Measurements from ENCODE around the gene HIPK2. TPM values are rescaled to one million over a fixed set of nuclear protein-coding genes. Genes with fewer than 3 reads are reported as not detected.

The HIPK2 gene
- total RNA-seq, 1 donor from 2014 or later: 72.3 TPM

DNA sequence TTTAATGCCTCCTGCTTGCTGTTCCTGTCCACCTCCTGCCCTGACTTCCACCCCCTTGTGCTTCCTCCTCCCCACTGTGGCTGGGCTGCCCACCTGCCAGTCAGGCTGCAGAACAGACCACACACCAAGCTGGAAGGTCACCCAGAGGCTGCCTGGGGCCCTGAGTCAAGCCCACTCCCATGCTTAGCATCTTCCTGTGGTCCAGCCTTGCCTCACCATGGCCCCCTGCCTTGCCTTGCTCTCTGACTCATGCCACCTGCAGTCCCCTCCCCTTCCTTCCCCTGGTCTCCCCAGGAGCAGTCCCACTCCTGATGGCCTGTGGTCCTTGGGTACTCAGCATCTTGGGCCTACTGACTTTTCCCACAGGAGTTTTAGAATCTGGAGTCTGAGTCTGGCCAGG lies 252.0 kb downstream of the HIPK2 start:
- DNase-seq (ENCODE audit: low spot score): no peak
- no peak overlapping the region for H3K27ac Mint-ChIP-seq (ENCODE audit: unreplicated experiment)
- no peak overlapping the region for H3K4me3 Mint-ChIP-seq (ENCODE audit: unreplicated experiment)
- peaks cover 8% of the 10 kb centered on the region for H3K4me1 Mint-ChIP-seq (ENCODE audit: low read depth)
- TF ChIP-seq CTCF (IDR thresholded peaks at IDR 0.05): no peak
- peaks cover 5% of the 10 kb centered on the region for H3K36me3 Mint-ChIP-seq (ENCODE audit: low read depth)
- H3K27me3 Mint-ChIP-seq (ENCODE audit: low read depth): peaks cover 30% of the 10 kb centered on the region
- H3K9me3 Mint-ChIP-seq (ENCODE audit: low read depth): no peaks in the 10 kb centered on the region

DNA sequence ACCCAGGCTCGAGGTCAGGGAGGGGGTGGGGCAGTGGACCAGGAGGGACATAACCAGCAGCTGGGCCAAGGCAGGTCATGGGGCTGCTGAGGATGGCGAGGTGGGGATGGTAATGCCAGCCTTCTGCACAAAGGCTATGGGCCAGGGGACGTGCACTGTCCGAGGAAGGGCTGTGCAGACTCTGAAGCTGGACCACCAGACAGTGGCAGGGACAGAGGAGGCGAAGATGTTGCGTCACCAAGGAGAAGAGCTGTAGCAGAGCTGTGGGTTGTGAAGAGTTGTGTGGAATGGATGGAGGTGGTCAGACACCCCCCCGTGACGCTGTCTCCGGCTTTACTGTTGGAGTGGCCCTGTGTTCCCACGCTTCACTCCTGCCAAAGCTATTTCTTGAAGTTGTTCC lies 252.6 kb downstream of the HIPK2 start:
- no peak overlapping the region for H3K4me3 Mint-ChIP-seq (ENCODE audit: unreplicated experiment)
- peaks cover 30% of the 10 kb centered on the region for H3K27me3 Mint-ChIP-seq (ENCODE audit: low read depth)
- peak overlapping the region; percentile 57 for H3K27ac Mint-ChIP-seq (ENCODE audit: unreplicated experiment)
- no peak for TF ChIP-seq CTCF (IDR thresholded peaks at IDR 0.05)
- no peaks in the 10 kb centered on the region for H3K9me3 Mint-ChIP-seq (ENCODE audit: low read depth)
- H3K36me3 Mint-ChIP-seq (ENCODE audit: low read depth): peaks cover 5% of the 10 kb centered on the region
- H3K4me1 Mint-ChIP-seq (ENCODE audit: low read depth): peaks cover 8% of the 10 kb centered on the region
- DNase-seq (ENCODE audit: low spot score): no peak

DNA sequence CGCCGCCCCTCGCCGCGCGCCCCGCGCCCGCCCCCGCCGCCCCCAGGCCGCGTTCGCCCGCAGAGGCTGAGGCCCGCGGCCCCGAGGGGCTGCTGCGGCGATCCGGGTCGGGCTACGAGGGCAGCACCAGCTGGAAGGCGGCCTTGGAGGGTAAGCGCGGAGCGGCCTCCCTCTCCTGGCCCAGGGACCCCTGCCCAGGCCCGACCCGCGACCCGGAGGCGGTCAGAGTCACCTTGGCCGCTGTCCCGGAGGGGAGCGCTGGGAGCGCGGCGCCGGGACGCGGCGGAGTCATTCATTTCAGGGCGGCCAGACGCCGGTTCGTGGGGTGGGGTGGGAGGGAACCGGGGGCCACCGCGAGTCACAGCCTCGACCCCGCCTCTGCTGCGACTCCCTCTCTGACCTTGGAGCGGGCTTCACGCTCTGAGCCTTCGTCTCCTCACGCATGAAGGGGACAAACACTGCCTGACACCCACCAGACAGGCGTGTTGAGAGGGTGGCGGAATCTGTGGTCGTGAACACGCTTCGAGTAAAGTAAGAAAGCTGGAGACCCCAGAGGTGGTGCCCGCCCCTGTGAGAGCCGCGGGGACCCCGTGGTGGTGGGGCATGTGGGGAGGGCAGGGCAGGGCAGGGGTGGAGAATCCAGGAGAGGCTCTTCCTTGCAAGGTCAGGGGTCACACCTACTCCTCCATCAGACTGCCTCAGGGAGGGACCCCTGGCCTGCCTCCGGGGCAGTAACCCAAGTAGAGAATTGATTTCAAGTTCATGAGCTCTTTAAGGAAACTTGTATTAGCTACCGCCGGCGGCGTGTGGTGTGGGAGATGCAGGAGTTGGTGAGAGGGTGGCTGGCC lies 253.6 kb downstream of the HIPK2 start:
- Mint-ChIP-seq H3K9me3 (ENCODE audit: low read depth) (no peaks in the 10 kb centered on the region), H3K36me3 (ENCODE audit: low read depth) (peaks cover 5% of the 10 kb centered on the region), H3K27ac (ENCODE audit: unreplicated experiment) (no peak overlapping the region), H3K27me3 (ENCODE audit: low read depth) (peaks cover 30% of the 10 kb centered on the region), H3K4me3 (ENCODE audit: unreplicated experiment) (peak overlapping the region; percentile 35), H3K4me1 (ENCODE audit: low read depth) (peaks cover 8% of the 10 kb centered on the region)
- no peak for TF ChIP-seq CTCF (IDR thresholded peaks at IDR 0.05)
- DNase-seq (ENCODE audit: low spot score): no peak

DNA sequence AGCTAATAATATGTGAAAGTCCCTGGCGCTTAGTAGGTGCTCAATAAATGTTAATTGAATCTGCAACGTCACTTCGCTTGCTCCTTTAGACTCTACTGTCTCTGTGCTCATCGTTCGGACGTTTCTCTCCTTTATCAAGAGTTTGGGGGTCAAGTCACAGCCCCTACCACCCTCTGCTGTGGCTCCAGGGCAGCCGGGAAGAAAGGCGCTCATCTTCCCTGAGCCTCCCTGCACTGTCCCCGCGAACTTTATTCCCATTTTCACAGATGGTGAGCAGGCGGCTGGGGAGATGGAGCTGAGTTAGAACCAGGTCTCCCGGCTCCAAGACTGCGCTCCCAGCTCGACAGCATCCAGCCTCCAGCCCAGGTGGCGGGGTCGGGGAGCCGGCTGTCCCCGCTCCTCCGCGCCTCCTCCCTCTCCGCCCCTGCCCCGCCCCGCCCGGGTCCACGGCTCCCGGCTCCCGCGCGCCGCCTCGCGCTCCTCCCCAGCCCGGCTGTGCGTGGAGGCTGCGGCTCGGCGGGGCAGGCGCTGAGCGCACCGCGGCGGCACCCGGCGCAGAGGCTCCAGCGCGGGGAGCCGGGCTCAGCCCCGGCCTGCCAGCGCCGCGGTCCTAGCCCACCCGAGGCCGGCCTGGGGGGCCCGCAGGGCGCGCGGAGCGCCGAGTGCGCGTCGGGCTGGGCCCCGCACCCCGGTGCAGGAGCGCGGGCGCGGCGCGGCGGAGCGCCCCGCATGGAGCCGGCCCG lies 254.4 kb downstream of the HIPK2 start, which contains the start of gene CLEC2L:
TSS of gene CLEC2L (plus strand) at position 487 of the 743 bp plus-strand sequence. CDS start at position 730, 243 bp downstream.
- Mint-ChIP-seq H3K27ac (ENCODE audit: unreplicated experiment) (no peak within 1 kb of the TSS), H3K9me3 (ENCODE audit: low read depth) (no peaks in the 10 kb centered on the region), H3K4me1 (ENCODE audit: low read depth) (peaks cover 8% of the 10 kb centered on the region), H3K4me3 (ENCODE audit: unreplicated experiment) (peak within 1 kb of the TSS; percentile 49), H3K36me3 (ENCODE audit: low read depth) (peaks cover 5% of the 10 kb centered on the region), H3K27me3 (ENCODE audit: low read depth) (peaks cover 28% of the 10 kb centered on the region)
- DNase-seq (ENCODE audit: low spot score): no peak
- TF ChIP-seq CTCF (IDR thresholded peaks at IDR 0.05): no peak

GRCh38 chr7:139522830-139523198 lies 255.0 kb downstream of the HIPK2 start:
- Mint-ChIP-seq H3K36me3 (ENCODE audit: low read depth) (peaks cover 5% of the 10 kb centered on the region), H3K27me3 (ENCODE audit: low read depth) (peaks cover 28% of the 10 kb centered on the region), H3K27ac (ENCODE audit: unreplicated experiment) (no peak overlapping the region), H3K4me1 (ENCODE audit: low read depth) (peaks cover 8% of the 10 kb centered on the region), H3K9me3 (ENCODE audit: low read depth) (no peaks in the 10 kb centered on the region), H3K4me3 (ENCODE audit: unreplicated experiment) (no peak overlapping the region)
- no peak for TF ChIP-seq CTCF (IDR thresholded peaks at IDR 0.05)
- DNase-seq (ENCODE audit: low spot score): no peak
